H9 (cell line): ENCODE data around the gene RANBP3. TPM values are rescaled to one million over a fixed set of nuclear protein-coding genes. Genes with fewer than 3 reads are reported as not detected.

ENCODE experiments used
- DNase-seq: peaks from one replicate; pipeline ENCODE4 v3.0.0-alpha.2; 2017
- H2AFZ ChIP-seq: one replicate; pipeline ENCODE4 v1.6.1; 2013; ENCODE audit warnings: mild to moderate bottlenecking, low read length, control low read depth, moderate library complexity
- H2AK5ac ChIP-seq: 2 replicates; pipeline ENCODE4 v1.6.1; 2013; ENCODE audit warnings: low read length, control low read depth, mixed read lengths; ENCODE audit not compliant: insufficient read length
- H2BK120ac ChIP-seq: one replicate; pipeline ENCODE4 v1.6.1; 2013; ENCODE audit warnings: low read depth, mild to moderate bottlenecking, low read length, control low read depth, inconsistent platforms; ENCODE audit not compliant: poor library complexity, severe bottlenecking
- H2BK12ac ChIP-seq: 2 replicates; pipeline ENCODE4 v1.6.1; 2013; ENCODE audit warnings: low read length, control low read depth, mixed read lengths, low read depth; ENCODE audit not compliant: insufficient read length
- H2BK15ac ChIP-seq: 2 replicates; pipeline ENCODE4 v1.6.1; 2013; ENCODE audit warnings: low read depth, low read length, control low read depth
- H2BK20ac ChIP-seq: one replicate; pipeline ENCODE4 v1.6.1; 2013; ENCODE audit warnings: low read depth, mild to moderate bottlenecking, low read length, control low read depth, inconsistent platforms; ENCODE audit not compliant: poor library complexity, severe bottlenecking
- H2BK5ac ChIP-seq: 2 replicates; pipeline ENCODE4 v1.6.1; 2013; ENCODE audit warnings: low read length, control low read depth, mixed read lengths; ENCODE audit not compliant: insufficient read length
- H3K14ac ChIP-seq: 2 replicates; pipeline ENCODE4 v1.6.1; 2013; ENCODE audit warnings: low read length, control low read depth; ENCODE audit not compliant: insufficient read depth
- H3K18ac ChIP-seq: 2 replicates; pipeline ENCODE4 v1.6.1; 2013; ENCODE audit warnings: low read depth, mild to moderate bottlenecking, mixed read lengths, low read length, control low read depth; ENCODE audit not compliant: insufficient read length
- H3K23ac ChIP-seq: 2 replicates; pipeline ENCODE4 v1.6.1; 2013; ENCODE audit warnings: low read length, control low read depth, mixed read lengths, low read depth; ENCODE audit not compliant: insufficient read length
- H3K23me2 ChIP-seq: 2 replicates; pipeline ENCODE4 v1.6.1; 2013; ENCODE audit warnings: low read depth, mild to moderate bottlenecking, mixed read lengths, low read length, control low read depth; ENCODE audit not compliant: insufficient read length, poor library complexity, severe bottlenecking
- H3K27ac ChIP-seq: 2 replicates; pipeline ENCODE4 v1.5.1; 2013; ENCODE audit warnings: low read length, control low read depth, mixed read lengths, low read depth; ENCODE audit not compliant: insufficient read length
- H3K27me3 ChIP-seq: 2 replicates; pipeline ENCODE4 v1.6.1; 2013; ENCODE audit warnings: low read length, control low read depth, inconsistent platforms; ENCODE audit not compliant: insufficient read depth
- H3K4ac ChIP-seq: 2 replicates; pipeline ENCODE4 v1.6.1; 2013; ENCODE audit warnings: low read depth, mild to moderate bottlenecking, control low read depth, inconsistent platforms, low read length, moderate library complexity
- H3K4me1 ChIP-seq: 2 replicates; pipeline ENCODE4 v1.6.1; 2013; ENCODE audit warnings: low read length, control low read depth, inconsistent platforms; ENCODE audit not compliant: insufficient read depth
- H3K4me2 ChIP-seq: 2 replicates; pipeline ENCODE4 v1.6.1; 2013; ENCODE audit warnings: low read length, control low read depth, mixed read lengths; ENCODE audit not compliant: insufficient read length, insufficient read depth
- H3K56ac ChIP-seq: 2 replicates; pipeline ENCODE4 v1.6.1; 2013; ENCODE audit warnings: low read depth, mild to moderate bottlenecking, mixed read lengths, low read length, control low read depth; ENCODE audit not compliant: insufficient read length
- H3K79me1 ChIP-seq: 2 replicates; pipeline ENCODE4 v1.6.1; 2013; ENCODE audit warnings: low read depth, mild to moderate bottlenecking, moderate library complexity, low read length, control low read depth, inconsistent platforms; ENCODE audit not compliant: insufficient read depth, poor library complexity, severe bottlenecking
- H3K79me2 ChIP-seq: 2 replicates; pipeline ENCODE4 v1.6.1; 2013; ENCODE audit warnings: low read length, control low read depth, inconsistent platforms; ENCODE audit not compliant: insufficient read depth
- H3K9ac ChIP-seq: 2 replicates; pipeline ENCODE4 v1.6.1; 2013; ENCODE audit warnings: low read length, control low read depth, mixed read lengths; ENCODE audit not compliant: insufficient read length; ENCODE audit errors: extremely low read depth
- H3K9me3 ChIP-seq: one replicate; pipeline ENCODE4 v1.6.1; 2013; ENCODE audit warnings: low read depth, low read length, inconsistent platforms; ENCODE audit not compliant: control insufficient read depth
- H3T11ph ChIP-seq: one replicate; pipeline ENCODE4 v1.6.1; 2013; ENCODE audit warnings: mild to moderate bottlenecking, low read length, control low read depth, inconsistent platforms
- H4K20me1 ChIP-seq: one replicate; pipeline ENCODE4 v1.6.1; 2013; ENCODE audit not compliant: control insufficient read depth, insufficient read length, insufficient read depth
- H4K5ac ChIP-seq: 2 replicates; pipeline ENCODE4 v1.6.1; 2013; ENCODE audit warnings: low read depth, mild to moderate bottlenecking, mixed read lengths, low read length, control low read depth; ENCODE audit not compliant: insufficient read length
- H4K8ac ChIP-seq: replicated peaks from 2 replicates; pipeline ENCODE4 v1.6.1; 2013; ENCODE audit warnings: low read length, control low read depth, mixed read lengths, low read depth; ENCODE audit not compliant: insufficient read length
- H4K91ac ChIP-seq: 2 replicates; pipeline ENCODE4 v1.6.1; 2013; ENCODE audit warnings: low read depth, mild to moderate bottlenecking, moderate library complexity, mixed read lengths, low read length, control low read depth; ENCODE audit not compliant: insufficient read length
- H3K27ac Mint-ChIP-seq, 3 experiments: 2 replicates in 2 of 3; 3 replicates in 1 of 3; pipeline ENCODE4 v1.8.0; 2020 to 2021; ENCODE audit warnings: mixed read lengths in 3 of 3, mild to moderate bottlenecking in 1 of 3, moderate library complexity in 1 of 3
- H3K27me3 Mint-ChIP-seq: 2 replicates; pipeline ENCODE4 v1.8.0; 2021; ENCODE audit warnings: low read depth, mild to moderate bottlenecking, moderate library complexity, mixed read lengths
- H3K36me3 Mint-ChIP-seq, 3 experiments: 2 replicates in 2 of 3; 3 replicates in 1 of 3; pipeline ENCODE4 v1.8.0; 2020 to 2021; ENCODE audit warnings: low read depth in 3 of 3, mixed read lengths in 3 of 3; ENCODE audit not compliant: insufficient read depth in 1 of 3
- H3K4me1 Mint-ChIP-seq, 2 experiments: 2 replicates each; pipeline ENCODE4 v1.8.0; 2020; ENCODE audit warnings: mixed read lengths in 2 of 2
- H3K4me3 Mint-ChIP-seq, 2 experiments: 2 replicates in 1 of 2; 3 replicates in 1 of 2; pipeline ENCODE4 v1.8.0; 2020 to 2021; ENCODE audit warnings: mild to moderate bottlenecking in 2 of 2, mixed read lengths in 2 of 2, moderate library complexity in 1 of 2
- H3K9me3 Mint-ChIP-seq, 2 experiments: 2 replicates in 1 of 2; 3 replicates in 1 of 2; pipeline ENCODE4 v1.8.0; 2020; ENCODE audit warnings: mild to moderate bottlenecking in 2 of 2, mixed read lengths in 2 of 2, moderate library complexity in 1 of 2
- CTCF ChIP-seq: fragments of 200-600 bp; sonication (generic); conservative IDR thresholded peaks from 3 replicates; pipeline ENCODE4 v1.8.0; 2021; ENCODE audit warnings: antibody characterized with exemption, mild to moderate bottlenecking
- WGBS: extraction: QIAGEN DNeasy Blood & Tissue Kit; methylation state at CpG from one replicate; pipeline ENCODE4 v1.1.7; 2013; ENCODE audit warnings: missing lambda C conversion rate, low lambda C conversion rate, mixed read lengths; ENCODE audit not compliant: insufficient read length; ENCODE audit errors: extremely low coverage; 5-methylcytosine and 5-hydroxymethylcytosine counted together
- total RNA-seq: library from RNA; stranded (reverse); gene quantifications from 2 replicates; pipeline ENCODE4 v1.2.1, GENCODE V29; 2021

RANBP3 gene
- total RNA-seq, 1 experiment from 2014 or later = 86.5 TPM

- no peak overlapping the region for H3K56ac ChIP-seq
Measured at GRCh38 chr19:6005321-6006069, 27.6 kb upstream of the RANBP3 start.

More at GRCh38 chr19:6005321-6006069, 27.6 kb upstream of the RANBP3 start:
- Histone ChIP-seq H3K4me1 (no peaks in the 10 kb centered on the region), H2BK20ac (no peak overlapping the region), H2BK12ac (no peak overlapping the region), H3K9ac (no peak overlapping the region), H3K79me2 (no peaks in the 10 kb centered on the region), H3K9me3 (no peaks in the 10 kb centered on the region), H3K27me3 (no peaks in the 10 kb centered on the region), H2BK120ac (no peak overlapping the region), H2AFZ (no peak overlapping the region), H4K20me1 (no peaks in the 10 kb centered on the region), H3K18ac (no peak overlapping the region), H2BK5ac (no peak overlapping the region), H3K23ac (no peak overlapping the region), H3K23me2 (no peaks in the 10 kb centered on the region), H4K5ac (no peak overlapping the region), H3K27ac (no peak overlapping the region), H3K14ac (no peak overlapping the region), H2BK15ac (no peak overlapping the region), H4K8ac (no peak overlapping the region), H3K79me1 (no peaks in the 10 kb centered on the region), H4K91ac (no peak overlapping the region), H3K4me2 (no peak overlapping the region), H3T11ph (no peak overlapping the region), H3K4ac (no peak overlapping the region), H2AK5ac (no peak overlapping the region)
- no peak for DNase-seq
- H3K36me3 Mint-ChIP-seq = peaks cover under 1 to 5% (median 1%) of the 10 kb centered on the region in 3 experiments; a peak in 3 of 7 replicates
- peaks cover under 1 to 1% of the 10 kb centered on the region in 2 experiments; a peak in 3 of 5 replicates for H3K9me3 Mint-ChIP-seq
- H3K27me3 Mint-ChIP-seq = peaks cover 4% of the 10 kb centered on the region; the same call in 1 of the 2 replicates
- no CpG with 5 or more reads among the region's 18 CpGs for WGBS
- H3K4me3 Mint-ChIP-seq = no peak overlapping the region; a peak in 1 of 5 replicates
- H3K4me1 Mint-ChIP-seq = no peaks in the 10 kb centered on the region
- no peak overlapping the region for H3K27ac Mint-ChIP-seq
- TF ChIP-seq CTCF = no peak
